ENCODE data around the gene ADAT3. TPM values are rescaled to one million over a fixed set of nuclear protein-coding genes. Genes with fewer than 3 reads are reported as not detected.

The ADAT3 gene
- total and polyA plus RNA-seq, 7 donors = 0.33 to 17.4 (median 6.2) TPM

- TF ChIP-seq EP300 (IDR thresholded peaks at IDR 0.05) (no peak), CTCF (IDR thresholded peaks at IDR 0.05) (no peak), POLR2AphosphoS5 (IDR thresholded peaks at IDR 0.05) (no peak)
- Histone ChIP-seq H3K36me3 (no peaks in the 10 kb centered on the region), H3K27ac (no peak overlapping the region), H3K4me1 (peaks cover 0 to 19% (median 11%) of the 10 kb centered on the region in 4 donors), H3K9me3 (no peaks in the 10 kb centered on the region), H3K27me3 (no peaks in the 10 kb centered on the region), H3K4me3 (no peak overlapping the region)
- DNase-seq = no peak
- WGBS, 2 donors = 95% methylated on average over 32 of the region's 32 CpGs
- intact Hi-C loops (cut with DNase I) = no loop called here
Observed at GRCh38 chr19:1959928-1960589, 54.9 kb downstream of the ADAT3 start.

GRCh38 chr19:1961000-1961883 is 56.0 kb downstream of the ADAT3 start:
- Histone ChIP-seq H3K9me3 (no peaks in the 10 kb centered on the region), H3K4me1 (peaks cover 0 to 19% (median 11%) of the 10 kb centered on the region in 4 donors), H3K4me3 (no peak overlapping the region), H3K27me3 (no peaks in the 10 kb centered on the region), H3K36me3 (no peaks in the 10 kb centered on the region), H3K27ac (no peak overlapping the region)
- TF ChIP-seq POLR2A (IDR thresholded peaks at IDR 0.05) (no peak), POLR2AphosphoS5 (IDR thresholded peaks at IDR 0.05) (no peak), CTCF (IDR thresholded peaks at IDR 0.05) (no peak), EP300 (IDR thresholded peaks at IDR 0.05) (no peak)
- 91 to 92% methylated on average over 42 of the region's 42 CpGs for WGBS, 2 donors
- intact Hi-C loops (cut with DNase I) = no loop called here
- no peak for DNase-seq

- no peaks in the 10 kb centered on the region for H3K36me3 ChIP-seq
- intact Hi-C loops (cut with DNase I) = no loop called here
- no peaks in the 10 kb centered on the region for H3K9me3 ChIP-seq
- H3K4me1 ChIP-seq = peaks cover 0 to 6% (median 3%) of the 10 kb centered on the region in 4 donors
- TF ChIP-seq EP300 (IDR thresholded peaks at IDR 0.05) (no peak), POLR2A (IDR thresholded peaks at IDR 0.05) (no peak), CTCF (IDR thresholded peaks at IDR 0.05) (no peak), POLR2AphosphoS5 (IDR thresholded peaks at IDR 0.05) (no peak)
- H3K4me3 ChIP-seq = no peak overlapping the region
- no peak overlapping the region for H3K27ac ChIP-seq
- DNase-seq = no peak
- H3K27me3 ChIP-seq = no peaks in the 10 kb centered on the region
- 96 to 97% methylated on average over 23 of the region's 23 CpGs for WGBS, 2 donors
Observed at GRCh38 chr19:1962674-1963073, 57.5 kb downstream of the ADAT3 start.

Other genes starting within 250 kb of the ADAT3 start
- gene ONECUT3, start 151.9 kb upstream of the ADAT3 start, total RNA-seq = not detected
- gene ONECUT3, start 151.9 kb upstream of the ADAT3 start, polyA plus RNA-seq = not detected
- 1 to 10 TPM in 1 of 4 donors, under 1 TPM in 3; under 0.01 to 3.9 (median 0.42) TPM for gene ATP8B3, start 93.1 kb upstream of the ADAT3 start, total RNA-seq
- gene ATP8B3, start 93.1 kb upstream of the ADAT3 start, polyA plus RNA-seq = under 1 TPM in 1 of 3 donors, not detected in 2; 0.96 TPM
- 10 to 100 TPM in 2 of 4 donors, 1 to 10 TPM in 2; 8.6 to 61.8 (median 13.1) TPM for gene REXO1, start 56.9 kb upstream of the ADAT3 start, total RNA-seq
- gene REXO1, start 56.9 kb upstream of the ADAT3 start, polyA plus RNA-seq = 10 to 100 TPM in 2 of 3 donors, 1 to 10 TPM in 1; 9.0 to 34.6 (median 11.1) TPM
- gene KLF16, start 41.8 kb upstream of the ADAT3 start, total RNA-seq = 10 to 100 TPM in 1 of 4 donors, 1 to 10 TPM in 3; 2.1 to 10.3 (median 4.4) TPM
- 10 to 100 TPM in 2 of 3 donors, 1 to 10 TPM in 1; 8.4 to 20.5 (median 12.5) TPM for gene KLF16, start 41.8 kb upstream of the ADAT3 start, polyA plus RNA-seq
- 10 to 100 TPM; 86.6 to 97.1 (median 92.7) TPM for gene ABHD17A, start 19.9 kb upstream of the ADAT3 start, total RNA-seq
- gene ABHD17A, start 19.9 kb upstream of the ADAT3 start, polyA plus RNA-seq = 10 to 100 TPM; 60.7 to 76.3 (median 69.4) TPM
- 10 to 100 TPM; 25.8 to 47.0 (median 31.0) TPM for gene SCAMP4, start within 50 bp of the ADAT3 start, total RNA-seq
- gene SCAMP4, start within 50 bp of the ADAT3 start, polyA plus RNA-seq = 10 to 100 TPM; 14.4 to 55.4 (median 16.6) TPM
- gene CSNK1G2, start 35.8 kb downstream of the ADAT3 start, total RNA-seq = 10 to 100 TPM; 26.8 to 49.9 (median 40.1) TPM
- 10 to 100 TPM; 24.6 to 91.1 (median 31.7) TPM for gene CSNK1G2, start 35.8 kb downstream of the ADAT3 start, polyA plus RNA-seq
- 10 to 100 TPM; 43.8 to 82.8 (median 50.3) TPM for gene BTBD2, start 110.3 kb downstream of the ADAT3 start, total RNA-seq
- 10 to 100 TPM; 31.9 to 58.7 (median 46.2) TPM for gene BTBD2, start 110.3 kb downstream of the ADAT3 start, polyA plus RNA-seq
- gene MKNK2, start 145.8 kb downstream of the ADAT3 start, total RNA-seq = 100 to 1,000 TPM in 3 of 4 donors, 10 to 100 TPM in 1; 83.1 to 124 (median 107) TPM
- 100 to 1,000 TPM; 121 to 157 (median 129) TPM for gene MKNK2, start 145.8 kb downstream of the ADAT3 start, polyA plus RNA-seq
- gene MOB3A, start 190.9 kb downstream of the ADAT3 start, total RNA-seq = 10 to 100 TPM; 25.7 to 65.4 (median 32.0) TPM
- gene MOB3A, start 190.9 kb downstream of the ADAT3 start, polyA plus RNA-seq = 10 to 100 TPM; 14.4 to 36.1 (median 14.6) TPM
- 1 to 10 TPM; 2.3 to 6.0 (median 4.6) TPM for gene IZUMO4, start 191.5 kb downstream of the ADAT3 start, total RNA-seq
- 1 to 10 TPM; 2.4 to 8.5 (median 3.5) TPM for gene IZUMO4, start 191.5 kb downstream of the ADAT3 start, polyA plus RNA-seq
- 10 to 100 TPM; 43.1 to 83.1 (median 51.2) TPM for gene AP3D1, start 246.2 kb downstream of the ADAT3 start, total RNA-seq
- gene AP3D1, start 246.2 kb downstream of the ADAT3 start, polyA plus RNA-seq = 100 to 1,000 TPM in 1 of 3 donors, 10 to 100 TPM in 2; 47.4 to 127 (median 72.6) TPM

Data from sigmoid colon (tissue), 7 donors.